ENCODE data around the gene LTB. TPM values are rescaled to one million over a fixed set of nuclear protein-coding genes. Genes with fewer than 3 reads are reported as not detected.

LTB gene
- total and polyA plus RNA-seq, 2 of the 13 experiments (the other 11 are each of a cell fraction or from before 2014, with no cell fraction given): 0.09 to 0.22 TPM

GRCh38 chr6:31557443-31558317 lies 24.5 kb downstream of the LTB start:
- CTCF ChIA-PET (ENCODE audit: low intra/inter-chr PET ratio, low total read pairs): no interaction called here

More at GRCh38 chr6:31557443-31558317, 24.5 kb downstream of the LTB start:
- Histone ChIP-seq H3K79me2 (ENCODE audit: insufficient read depth, low read length) (no peaks in the 10 kb centered on the region), H2AFZ (ENCODE audit: low read length) (no peak overlapping the region), H4K20me1 (ENCODE audit: insufficient read depth, low read length) (no peaks in the 10 kb centered on the region), H3K27me3 (ENCODE audit: control insufficient read depth in 1 of 2, insufficient read depth in 2 of 2, low read length in 2 of 2) (no peaks in the 10 kb centered on the region), H3K9me3 (ENCODE audit: low read length) (no peaks in the 10 kb centered on the region), H3K4me2 (ENCODE audit: low read depth, low read length) (no peak overlapping the region), H3K4me3 (replicated peaks in 1 of 3; ENCODE audit: insufficient read depth in 1 of 3, low read depth in 2 of 3, low read length in 3 of 3) (no peak overlapping the region), H3K4me1 (ENCODE audit: insufficient read depth, low read length) (no peaks in the 10 kb centered on the region), H3K36me3 (replicated peaks in 1 of 2; ENCODE audit: control insufficient read depth in 1 of 2, insufficient read depth in 2 of 2, low read length in 2 of 2) (peaks cover 21 to 52% of the 10 kb centered on the region in 2 experiments; a peak in 4 of 5 replicates), H3K27ac (ENCODE audit: extremely low read length, insufficient read depth, low read length) (no peak overlapping the region), H3K9ac (ENCODE audit: insufficient read depth, low read depth, low read length) (no peak overlapping the region)
- in situ Hi-C loops (cut with HindIII; ENCODE audit: extremely low pct_ligation_motif_present, low pct_unique_long_range_greater_than_20kb): no loop called here
- DNase-seq (ENCODE audit: low spot score) (no peak), FAIRE-seq (no peak), ATAC-seq (no peak; the same call in 2 of the 3 replicates)
- POLR2A ChIA-PET: no interaction called here
- intact Hi-C loops (cut with micrococcal nuclease; ENCODE audit: unreplicated experiment): no loop called here
- 89% methylated on average over 24 of the region's 24 CpGs for WGBS (ENCODE audit: low lambda C conversion rate)
- TF ChIP-seq ARHGAP35 (CRISPR knock-in tag; IDR thresholded peaks at IDR 0.05; ENCODE audit: borderline replicate concordance): no peak
- TF ChIP-seq MTA3 (CRISPR knock-in tag; IDR thresholded peaks at IDR 0.05): no peak
- no peak for TF ChIP-seq ZFY (CRISPR knock-in tag; IDR thresholded peaks at IDR 0.05)
- TF ChIP-seq ZNF614 (CRISPR knock-in tag; IDR thresholded peaks at IDR 0.05; ENCODE audit: borderline replicate concordance): no peak
- no peak for TF ChIP-seq AGO2 (optimal IDR thresholded peaks at IDR 0.05; ENCODE audit: low read depth, low read length)
- TF ChIP-seq ZNF678 (CRISPR knock-in tag; IDR thresholded peaks at IDR 0.05): no peak
- no peak for TF ChIP-seq NR2C2 (CRISPR knock-in tag; IDR thresholded peaks at IDR 0.05; ENCODE audit: borderline replicate concordance)
- no peak for TF ChIP-seq GATAD2A (CRISPR knock-in tag; IDR thresholded peaks at IDR 0.05)
- TF ChIP-seq, protein P1, sequence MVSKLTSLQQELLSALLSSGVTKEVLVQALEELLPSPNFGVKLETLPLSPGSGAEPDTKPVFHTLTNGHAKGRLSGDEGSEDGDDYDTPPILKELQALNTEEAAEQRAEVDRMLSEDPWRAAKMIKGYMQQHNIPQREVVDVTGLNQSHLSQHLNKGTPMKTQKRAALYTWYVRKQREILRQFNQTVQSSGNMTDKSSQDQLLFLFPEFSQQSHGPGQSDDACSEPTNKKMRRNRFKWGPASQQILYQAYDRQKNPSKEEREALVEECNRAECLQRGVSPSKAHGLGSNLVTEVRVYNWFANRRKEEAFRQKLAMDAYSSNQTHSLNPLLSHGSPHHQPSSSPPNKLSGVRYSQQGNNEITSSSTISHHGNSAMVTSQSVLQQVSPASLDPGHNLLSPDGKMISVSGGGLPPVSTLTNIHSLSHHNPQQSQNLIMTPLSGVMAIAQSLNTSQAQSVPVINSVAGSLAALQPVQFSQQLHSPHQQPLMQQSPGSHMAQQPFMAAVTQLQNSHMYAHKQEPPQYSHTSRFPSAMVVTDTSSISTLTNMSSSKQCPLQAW (CRISPR knock-in tag; IDR thresholded peaks at IDR 0.05): no peak
- TF ChIP-seq RFX1 (IDR thresholded peaks at IDR 0.05): no peak
- TF ChIP-seq ZNF660 (CRISPR knock-in tag; IDR thresholded peaks at IDR 0.05; ENCODE audit: borderline replicate concordance, low read depth): no peak
- no TSS peak for BruUV-seq (replicated peaks)
